Sigmoid colon (tissue), 4 donors: ENCODE data around the gene AHNAK.

Experiments used
- EP300 ChIP-seq, 4 donors: sonication (generic); formaldehyde crosslinking; IDR thresholded peaks; one replicate each; pipeline ENCODE4 v1.6.1; 2017; ENCODE audit warnings: antibody characterized with exemption in 4 of 4
- POLR2A ChIP-seq, 2 donors: fragments of 450-650 bp; IDR thresholded peaks; one replicate each; pipeline ENCODE4 v1.6.1; 2016; ENCODE audit warnings: antibody characterized with exemption in 2 of 2, mild to moderate bottlenecking in 2 of 2, moderate library complexity in 2 of 2
- POLR2AphosphoS5 ChIP-seq, 4 donors: sonication (generic); formaldehyde crosslinking; IDR thresholded peaks; one replicate each; pipeline ENCODE4 v1.6.1; 2017; ENCODE audit warnings: antibody characterized with exemption in 4 of 4
- TF ChIP-seq, protein P1 (sequence below), 4 experiments: fragments of 450-650 bp in 3 of 4; fragments of 200-600 bp in 1 of 4; IDR thresholded peaks; one replicate each; pipeline ENCODE4 v1.5.1; 2016 to 2019; ENCODE audit warnings: antibody characterized with exemption in 4 of 4, mild to moderate bottlenecking in 3 of 4, moderate library complexity in 2 of 4

- TF ChIP-seq, protein P1, sequence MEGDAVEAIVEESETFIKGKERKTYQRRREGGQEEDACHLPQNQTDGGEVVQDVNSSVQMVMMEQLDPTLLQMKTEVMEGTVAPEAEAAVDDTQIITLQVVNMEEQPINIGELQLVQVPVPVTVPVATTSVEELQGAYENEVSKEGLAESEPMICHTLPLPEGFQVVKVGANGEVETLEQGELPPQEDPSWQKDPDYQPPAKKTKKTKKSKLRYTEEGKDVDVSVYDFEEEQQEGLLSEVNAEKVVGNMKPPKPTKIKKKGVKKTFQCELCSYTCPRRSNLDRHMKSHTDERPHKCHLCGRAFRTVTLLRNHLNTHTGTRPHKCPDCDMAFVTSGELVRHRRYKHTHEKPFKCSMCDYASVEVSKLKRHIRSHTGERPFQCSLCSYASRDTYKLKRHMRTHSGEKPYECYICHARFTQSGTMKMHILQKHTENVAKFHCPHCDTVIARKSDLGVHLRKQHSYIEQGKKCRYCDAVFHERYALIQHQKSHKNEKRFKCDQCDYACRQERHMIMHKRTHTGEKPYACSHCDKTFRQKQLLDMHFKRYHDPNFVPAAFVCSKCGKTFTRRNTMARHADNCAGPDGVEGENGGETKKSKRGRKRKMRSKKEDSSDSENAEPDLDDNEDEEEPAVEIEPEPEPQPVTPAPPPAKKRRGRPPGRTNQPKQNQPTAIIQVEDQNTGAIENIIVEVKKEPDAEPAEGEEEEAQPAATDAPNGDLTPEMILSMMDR (IDR thresholded peaks at IDR 0.05), result no peak
- TF ChIP-seq POLR2A (IDR thresholded peaks at IDR 0.05), result no peak
- no peak for TF ChIP-seq POLR2AphosphoS5 (IDR thresholded peaks at IDR 0.05)
- no peak for TF ChIP-seq EP300 (IDR thresholded peaks at IDR 0.05)
These were observed 68.7 kb downstream of the AHNAK start for GRCh38 chr11:62477927-62478326.
